ENCODE data around the gene KCNMA1.

GRCh38 chr10:77279207-77279606, 358.4 kb downstream of the KCNMA1 start:
- TF ChIP-seq, protein P1, sequence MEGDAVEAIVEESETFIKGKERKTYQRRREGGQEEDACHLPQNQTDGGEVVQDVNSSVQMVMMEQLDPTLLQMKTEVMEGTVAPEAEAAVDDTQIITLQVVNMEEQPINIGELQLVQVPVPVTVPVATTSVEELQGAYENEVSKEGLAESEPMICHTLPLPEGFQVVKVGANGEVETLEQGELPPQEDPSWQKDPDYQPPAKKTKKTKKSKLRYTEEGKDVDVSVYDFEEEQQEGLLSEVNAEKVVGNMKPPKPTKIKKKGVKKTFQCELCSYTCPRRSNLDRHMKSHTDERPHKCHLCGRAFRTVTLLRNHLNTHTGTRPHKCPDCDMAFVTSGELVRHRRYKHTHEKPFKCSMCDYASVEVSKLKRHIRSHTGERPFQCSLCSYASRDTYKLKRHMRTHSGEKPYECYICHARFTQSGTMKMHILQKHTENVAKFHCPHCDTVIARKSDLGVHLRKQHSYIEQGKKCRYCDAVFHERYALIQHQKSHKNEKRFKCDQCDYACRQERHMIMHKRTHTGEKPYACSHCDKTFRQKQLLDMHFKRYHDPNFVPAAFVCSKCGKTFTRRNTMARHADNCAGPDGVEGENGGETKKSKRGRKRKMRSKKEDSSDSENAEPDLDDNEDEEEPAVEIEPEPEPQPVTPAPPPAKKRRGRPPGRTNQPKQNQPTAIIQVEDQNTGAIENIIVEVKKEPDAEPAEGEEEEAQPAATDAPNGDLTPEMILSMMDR (IDR thresholded peaks at IDR 0.05) = no peak
- no peak for TF ChIP-seq ZFX (IDR thresholded peaks at IDR 0.05; ENCODE audit: borderline replicate concordance)

Data from 22Rv1 (cell line).